Activated naive CD4-positive, alpha-beta T cell treated with anti-CD3 and anti-CD28 coated beads, Interleukin-2, amount 50 U/mL, for 72 hours (primary cell): ENCODE results near the gene MIP. TPM values are rescaled to one million over a fixed set of nuclear protein-coding genes. Genes with fewer than 3 reads are reported as not detected.
"Not testable (repeated sequence)": the region's sequence is repeated elsewhere in the genome, so short reads cannot be mapped to it uniquely, and the experiment has no call there.

Source experiments
- ATAC-seq, 2 donors: fragments of 150-1000 bp; cut with Tn5 transposase; 2 replicates each; pipeline ENCODE4 v1.10.0; 2021; ENCODE audit warnings: mild to moderate bottlenecking in 2 of 2, moderate library complexity in 2 of 2
- DNase-seq, 2 donors: peaks; one replicate each; pipeline ENCODE4 v3.0.0; 2021 to 2022; ENCODE audit warnings: low spot score in 2 of 2
- H3K27ac Mint-ChIP-seq, 2 donors: one replicate each; pipeline ENCODE4 v1.8.0; 2022; ENCODE audit warnings: mild to moderate bottlenecking in 2 of 2, mixed read lengths in 2 of 2
- H3K36me3 Mint-ChIP-seq, 2 donors: one replicate each; pipeline ENCODE4 v1.8.0; 2022; ENCODE audit warnings: mixed read lengths in 2 of 2
- H3K9me3 Mint-ChIP-seq, 2 donors: one replicate each; pipeline ENCODE4 v1.8.0; 2022; ENCODE audit warnings: mixed read lengths in 2 of 2
- total RNA-seq, 2 donors: library from RNA; stranded (reverse); gene quantifications; one replicate each; pipeline ENCODE4 v1.2.3, GENCODE V29; 2022

The MIP gene
- total RNA-seq, 2 donors from 2014 or later: not detected

DNA sequence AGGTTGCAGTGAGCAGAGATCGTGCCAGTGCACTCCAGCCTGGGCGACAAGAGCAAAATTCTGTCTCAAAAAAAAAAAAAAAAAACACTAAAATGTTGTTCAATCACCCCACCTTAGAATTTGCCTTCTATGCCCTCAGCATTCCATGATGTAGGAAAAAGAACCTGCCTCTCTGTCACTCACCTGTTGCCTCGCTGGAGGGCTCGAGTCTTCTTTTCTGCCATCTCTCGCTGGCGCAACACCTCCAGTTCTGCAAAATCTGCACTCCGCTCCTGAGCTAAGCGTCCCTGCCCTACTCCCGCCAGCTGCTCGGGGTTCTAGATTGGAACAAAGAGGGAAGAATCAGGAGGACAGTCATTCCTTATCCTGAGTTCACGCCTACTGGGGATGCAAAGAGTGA lies 23.2 kb downstream of the MIP start:
- ATAC-seq: no peak
- no peaks in the 10 kb centered on the region for H3K9me3 Mint-ChIP-seq
- H3K36me3 Mint-ChIP-seq: peaks cover 19 to 30% of the 10 kb centered on the region in 2 donors
- DNase-seq: no peak
- no peak overlapping the region for H3K27ac Mint-ChIP-seq

DNA sequence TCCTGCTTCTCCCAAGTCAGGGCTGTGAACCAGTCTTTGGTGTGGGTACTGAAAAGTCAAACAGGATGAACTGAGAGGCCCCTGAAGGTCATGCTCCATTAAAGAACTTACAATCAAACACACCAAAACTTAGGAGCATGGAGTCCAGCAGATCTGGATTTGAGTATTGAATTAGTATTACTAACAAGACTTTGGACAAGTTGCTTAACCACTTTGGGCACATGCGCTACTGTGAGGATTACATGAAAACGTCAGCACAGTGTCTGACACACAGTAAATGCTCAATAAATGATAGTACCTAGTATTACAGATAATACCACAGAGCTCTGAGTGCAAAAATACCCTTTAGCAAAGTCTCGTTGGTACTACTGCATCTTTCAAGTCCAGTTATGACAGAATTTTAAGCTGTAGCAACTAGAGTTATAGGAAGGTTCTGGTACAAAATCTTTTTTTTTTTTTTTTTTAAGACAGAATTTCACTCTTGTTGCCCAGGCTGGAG lies 28.5 kb downstream of the MIP start:
- no peaks in the 10 kb centered on the region for H3K9me3 Mint-ChIP-seq
- DNase-seq: no peak
- peaks cover 46 to 49% of the 10 kb centered on the region in 2 donors for H3K36me3 Mint-ChIP-seq
- H3K27ac Mint-ChIP-seq: no peak overlapping the region
- no peak for ATAC-seq

DNA sequence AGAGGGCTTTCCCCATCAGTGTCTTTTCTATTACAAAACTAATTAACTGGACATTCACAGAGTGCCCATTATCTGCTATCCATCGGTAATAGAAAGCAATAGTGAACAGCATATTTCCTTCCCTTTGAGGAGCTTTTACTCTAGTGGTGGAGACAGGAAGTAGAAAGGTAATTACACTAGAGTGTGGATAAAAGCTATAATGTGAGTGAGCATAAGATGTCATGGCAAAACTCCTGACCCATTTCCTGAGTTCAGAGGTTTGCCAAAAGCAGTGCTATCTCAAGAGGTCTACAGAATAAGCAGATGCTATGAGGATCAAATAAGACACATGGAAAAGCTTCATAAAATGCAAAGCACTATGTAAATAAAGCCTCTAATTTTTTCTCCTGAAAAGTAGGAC lies 29.3 kb downstream of the MIP start:
- Mint-ChIP-seq H3K27ac (peak overlapping the region in 1 of 2 donors; percentile 58), H3K36me3 (peaks cover 52 to 53% of the 10 kb centered on the region in 2 donors), H3K9me3 (no peaks in the 10 kb centered on the region)
- no peak for DNase-seq
- no peak for ATAC-seq

- Mint-ChIP-seq H3K36me3 (peaks cover 29 to 46% of the 10 kb centered on the region in 2 donors), H3K27ac (no peak overlapping the region), H3K9me3 (no peaks in the 10 kb centered on the region)
- no peak for DNase-seq
- no peak for ATAC-seq
Observed at GRCh38 chr12:56420411-56420810, 34.0 kb downstream of the MIP start.

DNA sequence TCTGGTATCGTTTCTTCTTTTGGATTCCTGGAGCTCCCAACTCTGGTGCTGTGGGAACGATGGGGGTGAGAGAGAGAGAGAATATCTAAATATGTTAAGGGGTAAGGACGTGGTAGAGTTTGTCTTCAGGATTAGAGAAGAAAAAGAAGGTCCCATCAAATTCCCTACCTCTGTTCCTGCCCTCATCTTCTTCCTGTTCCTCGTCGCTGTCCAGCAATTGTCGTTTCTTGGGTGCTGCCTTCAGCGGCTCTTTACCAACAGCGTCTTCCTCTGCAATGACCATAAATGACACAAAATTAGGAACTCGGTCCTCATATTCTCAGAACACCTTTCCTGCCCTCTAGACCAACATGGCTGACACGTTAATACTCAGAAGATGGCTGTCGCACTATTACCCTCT lies 36.7 kb downstream of the MIP start:
- DNase-seq (no peak), ATAC-seq (no peak)
- H3K9me3 Mint-ChIP-seq: no peaks in the 10 kb centered on the region
- no peak overlapping the region for H3K27ac Mint-ChIP-seq
- H3K36me3 Mint-ChIP-seq: peaks cover 10 to 27% of the 10 kb centered on the region in 2 donors

GRCh38 chr12:56414401-56414800 lies 40.1 kb downstream of the MIP start:
- peaks cover 0 to 10% of the 10 kb centered on the region in 2 donors for H3K36me3 Mint-ChIP-seq
- DNase-seq (no peak), ATAC-seq (no peak)
- no peaks in the 10 kb centered on the region for H3K9me3 Mint-ChIP-seq
- no peak overlapping the region for H3K27ac Mint-ChIP-seq

- H3K27ac Mint-ChIP-seq: peak overlapping the region in 1 of 2 donors; percentile 23
- ATAC-seq (no peak), DNase-seq (no peak)
- H3K36me3 Mint-ChIP-seq: peaks cover 0 to 10% of the 10 kb centered on the region in 2 donors
- no peaks in the 10 kb centered on the region for H3K9me3 Mint-ChIP-seq
Observed at GRCh38 chr12:56413392-56413791, 41.1 kb downstream of the MIP start.

GRCh38 chr12:56411781-56412639 lies 42.4 kb downstream of the MIP start:
- DNase-seq (no peak), ATAC-seq (no peak)
- Mint-ChIP-seq H3K9me3 (no peaks in the 10 kb centered on the region), H3K36me3 (no peaks in the 10 kb centered on the region), H3K27ac (no peak overlapping the region)

GRCh38 chr12:56410768-56411167 lies 43.7 kb downstream of the MIP start:
- DNase-seq: no peak
- Mint-ChIP-seq H3K27ac (no peak overlapping the region), H3K9me3 (no peaks in the 10 kb centered on the region), H3K36me3 (no peaks in the 10 kb centered on the region)
- no peak for ATAC-seq

GRCh38 chr12:56408799-56409417 lies 45.5 kb downstream of the MIP start:
- no peaks in the 10 kb centered on the region for H3K9me3 Mint-ChIP-seq
- ATAC-seq (no peak), DNase-seq (no peak)
- no peaks in the 10 kb centered on the region for H3K36me3 Mint-ChIP-seq
- no peak overlapping the region for H3K27ac Mint-ChIP-seq

GRCh38 chr12:56404227-56404626 lies 50.2 kb downstream of the MIP start:
- not testable (repeated sequence) for DNase-seq, H3K36me3 Mint-ChIP-seq, H3K27ac Mint-ChIP-seq, ATAC-seq
- H3K9me3 Mint-ChIP-seq: peaks cover 6 to 12% of the 10 kb centered on the region in 2 donors

GRCh38 chr12:56401612-56402011 lies 52.8 kb downstream of the MIP start:
- not testable (repeated sequence) for H3K27ac Mint-ChIP-seq, DNase-seq, ATAC-seq, H3K36me3 Mint-ChIP-seq
- peaks cover 10 to 17% of the 10 kb centered on the region in 2 donors for H3K9me3 Mint-ChIP-seq

DNA sequence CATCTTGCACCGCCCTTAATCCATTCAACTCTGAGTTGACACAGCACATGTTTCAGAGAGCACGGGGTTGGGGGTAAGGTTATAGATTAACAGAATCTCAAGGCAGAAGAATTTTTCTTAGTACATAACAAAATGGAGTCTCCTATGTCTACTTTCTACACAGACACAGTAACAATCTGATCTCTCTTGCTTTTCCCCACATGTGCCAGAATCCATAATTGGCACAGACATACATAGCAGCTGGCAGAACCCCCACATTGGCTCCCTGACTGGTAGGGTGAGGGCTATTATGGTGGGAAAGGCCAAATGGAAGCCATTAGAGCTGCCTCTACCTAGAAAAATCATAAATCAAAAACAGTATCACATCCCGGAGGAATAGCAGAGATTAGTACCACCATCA lies 53.3 kb downstream of the MIP start:
- H3K36me3 Mint-ChIP-seq, H3K27ac Mint-ChIP-seq, DNase-seq, ATAC-seq: not testable (repeated sequence)
- H3K9me3 Mint-ChIP-seq: peaks cover 10 to 17% of the 10 kb centered on the region in 2 donors

Other genes starting within 250 kb of the MIP start
- 10 to 100 TPM; 33.4 to 39.0 TPM for gene RNF41, start 232.7 kb downstream of the MIP start, total RNA-seq
- gene NABP2, start 230.3 kb downstream of the MIP start, total RNA-seq: 10 to 100 TPM; 60.7 to 90.5 TPM
- 1 to 10 TPM in 1 of 2 donors, under 1 TPM in 1; 0.51 to 2.0 TPM for gene SLC39A5, start 224.6 kb downstream of the MIP start, total RNA-seq
- gene ANKRD52, start 196.3 kb downstream of the MIP start, total RNA-seq: 10 to 100 TPM; 26.4 to 35.8 TPM
- gene COQ10A, start 187.7 kb downstream of the MIP start, total RNA-seq: 1 to 10 TPM; 5.2 to 6.3 TPM
- 100 to 1,000 TPM; 319 to 351 TPM for gene CS, start 154.3 kb downstream of the MIP start, total RNA-seq
- 100 to 1,000 TPM in 1 of 2 donors, 10 to 100 TPM in 1; 58.2 to 112 TPM for gene CNPY2, start 138.7 kb downstream of the MIP start, total RNA-seq
- 10 to 100 TPM; 54.0 to 71.4 TPM for gene PAN2, start 120.7 kb downstream of the MIP start, total RNA-seq
- gene IL23A, start 115.8 kb downstream of the MIP start, total RNA-seq: 10 to 100 TPM in 1 of 2 donors, 1 to 10 TPM in 1; 9.6 to 20.9 TPM
- 100 to 1,000 TPM; 170 to 172 TPM for gene STAT2, start 94.5 kb downstream of the MIP start, total RNA-seq
- gene APOF, start 91.8 kb downstream of the MIP start, total RNA-seq: not detected
- gene TIMELESS, start 5.2 kb downstream of the MIP start, total RNA-seq: 10 to 100 TPM; 60.4 to 61.6 TPM
- gene SPRYD4, start 13.9 kb upstream of the MIP start, total RNA-seq: 1 to 10 TPM; 3.4 to 3.9 TPM
- gene GLS2, start 33.5 kb upstream of the MIP start, total RNA-seq: 1 to 10 TPM; 4.4 to 4.7 TPM
- 1 to 10 TPM; 2.5 to 6.2 TPM for gene RBMS2, start 67.2 kb upstream of the MIP start, total RNA-seq
- gene BAZ2A, start 175.7 kb upstream of the MIP start, total RNA-seq: 100 to 1,000 TPM in 1 of 2 donors, 10 to 100 TPM in 1; 92.0 to 113 TPM
- gene ATP5F1B, start 191.3 kb upstream of the MIP start, total RNA-seq: 100 to 1,000 TPM; 788 to 897 TPM
- 100 to 1,000 TPM; 285 to 294 TPM for gene PTGES3, start 233.6 kb upstream of the MIP start, total RNA-seq